ENCODE data around the gene CCDC159.

CCDC159 gene

DNA sequence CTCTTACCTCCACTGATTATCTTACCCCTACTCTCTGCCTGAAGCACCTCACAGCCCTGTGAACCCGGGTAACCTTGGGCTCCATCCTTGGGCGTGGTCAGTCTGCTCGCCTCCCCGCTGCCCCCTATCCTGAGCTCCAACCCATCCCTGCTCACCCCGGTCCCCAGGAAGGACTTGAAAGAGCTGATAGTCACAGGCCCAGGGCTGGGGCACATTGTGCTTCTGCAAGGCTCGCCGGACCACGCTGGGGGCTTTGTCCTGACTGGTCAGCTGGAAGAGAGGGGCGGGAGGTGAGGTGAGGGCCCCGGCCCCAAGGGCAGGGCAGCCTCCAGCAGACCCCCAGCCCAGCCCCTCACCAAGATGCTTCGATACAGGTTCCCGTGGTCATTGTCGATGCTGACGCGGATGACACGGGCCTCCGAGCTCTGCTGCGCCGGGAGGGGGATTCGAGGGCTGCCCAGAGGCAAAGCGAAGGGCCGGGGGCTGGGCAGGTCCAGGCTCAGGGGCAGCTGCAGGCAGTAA is 50.8 kb downstream of the CCDC159 start:
- DNase-seq: no peak

DNA sequence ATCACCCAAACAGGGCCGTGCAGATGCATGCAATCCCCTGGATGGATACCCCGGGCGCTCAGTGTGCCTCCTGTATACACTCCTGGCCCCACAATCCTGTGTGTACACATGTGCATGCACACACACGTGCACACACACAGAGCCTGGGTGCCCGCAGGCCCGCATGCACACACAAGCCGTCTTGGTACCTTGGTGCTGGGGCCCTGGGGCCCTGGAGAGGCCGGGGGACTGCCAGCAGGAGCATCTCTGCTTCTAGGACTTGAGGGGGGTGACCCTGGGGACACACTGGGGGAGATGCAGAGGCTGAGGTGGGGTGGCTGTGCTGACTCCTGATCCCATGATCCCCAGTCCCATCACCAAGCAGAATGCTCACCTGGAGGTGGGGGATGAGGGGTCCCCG is 53.3 kb downstream of the CCDC159 start:
- no peak for DNase-seq

DNA sequence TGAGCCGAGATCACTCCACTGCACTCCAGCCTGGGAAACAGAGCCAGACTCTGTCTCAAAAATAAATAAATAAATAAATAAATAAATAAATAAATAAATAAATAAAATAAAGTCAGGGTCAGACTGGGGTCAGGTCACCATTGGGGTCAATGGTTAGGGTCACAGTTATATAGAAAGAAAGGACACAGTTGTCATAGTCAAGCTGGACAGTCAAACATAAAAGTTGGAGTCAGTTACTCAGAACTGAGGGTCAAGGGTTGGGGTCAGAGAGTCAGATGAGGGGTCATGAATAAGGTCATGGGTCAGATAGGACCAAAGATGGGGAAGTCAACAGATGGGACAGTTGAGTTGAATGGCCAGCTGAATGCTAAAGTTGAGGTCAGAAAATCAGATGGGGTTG is 54.5 kb downstream of the CCDC159 start:
- DNase-seq: no peak

DNA sequence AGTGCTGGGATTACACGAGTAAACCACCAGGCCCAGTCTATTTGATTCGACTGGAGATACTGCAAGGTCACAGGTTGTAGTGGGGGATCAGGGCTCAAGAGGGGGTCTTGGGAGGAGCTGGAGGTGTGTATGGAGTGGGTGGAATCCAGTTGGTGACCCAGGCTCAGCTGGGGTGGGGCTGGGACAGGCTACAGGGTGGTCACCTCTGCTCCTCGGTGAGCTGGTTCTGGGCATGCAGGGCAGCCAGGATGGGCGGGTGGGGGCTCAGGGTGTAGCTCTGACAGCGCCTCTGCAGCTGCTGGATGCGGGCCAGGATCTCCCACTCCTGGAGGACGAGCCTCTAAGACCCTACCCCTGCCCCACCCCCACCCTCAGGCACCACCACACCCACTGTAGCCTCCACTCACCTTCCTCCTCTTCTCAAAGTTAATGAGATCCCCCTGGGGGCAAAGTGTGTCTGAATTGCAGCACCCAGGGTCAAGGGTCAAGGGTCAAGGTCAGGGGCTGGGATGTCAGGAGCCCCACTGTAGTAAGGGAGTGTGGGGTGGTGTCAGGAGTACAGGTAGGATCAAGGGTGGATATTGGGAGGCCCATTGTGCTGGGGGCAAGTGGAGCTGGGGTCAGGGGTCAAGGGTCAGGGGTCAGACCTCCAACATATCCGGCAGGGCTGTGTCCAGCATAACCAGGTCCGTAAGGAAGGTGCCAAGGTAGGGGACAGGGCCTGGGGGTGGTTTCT is 55.7 kb downstream of the CCDC159 start:
- no peak for DNase-seq

Measured in NCI-H526 treated with DMSO at 0.1 percent for 48 hours (cell line).